Liver (tissue), 3 donors: ENCODE data around the gene ERP44.

Experiments used
- FOXA2 ChIP-seq: IDR thresholded peaks from 2 replicates; pipeline ENCODE4 v1.6.1; 2016; ENCODE audit warnings: antibody characterized with exemption
- GABPA ChIP-seq, 2 donors: IDR thresholded peaks in 1 of 2; conservative IDR thresholded peaks in 1 of 2; 2 replicates each; pipeline ENCODE4 v1.6.1; 2016; ENCODE audit warnings: antibody characterized with exemption in 2 of 2, mild to moderate bottlenecking in 1 of 2, moderate library complexity in 1 of 2
- HNF4G ChIP-seq: IDR thresholded peaks from 2 replicates; pipeline ENCODE4 v1.6.1; 2016; ENCODE audit warnings: antibody characterized with exemption
- JUND ChIP-seq, 2 donors: IDR thresholded peaks; 2 replicates each; pipeline ENCODE4 v1.6.1; 2016; ENCODE audit warnings: antibody characterized with exemption in 2 of 2
- RAD21 ChIP-seq, 2 donors: IDR thresholded peaks; 2 replicates each; pipeline ENCODE4 v1.6.1; 2016; ENCODE audit warnings: antibody characterized with exemption in 2 of 2, mild to moderate bottlenecking in 2 of 2
- RXRA ChIP-seq, 2 donors: IDR thresholded peaks; 2 replicates each; pipeline ENCODE4 v1.6.1; 2017 to 2018; ENCODE audit warnings: antibody characterized with exemption in 2 of 2, mild to moderate bottlenecking in 1 of 2
- SP1 ChIP-seq: IDR thresholded peaks from 2 replicates; pipeline ENCODE4 v1.6.1; 2018; ENCODE audit warnings: antibody characterized with exemption, mild to moderate bottlenecking
- TAF1 ChIP-seq: conservative IDR thresholded peaks from 2 replicates; pipeline ENCODE4 v1.6.1; 2016; ENCODE audit warnings: antibody characterized with exemption, mild to moderate bottlenecking
- YY1 ChIP-seq: IDR thresholded peaks from 2 replicates; pipeline ENCODE4 v1.6.1; 2016; ENCODE audit warnings: antibody characterized with exemption, mild to moderate bottlenecking
- TF ChIP-seq, protein P1 (sequence below): IDR thresholded peaks from 2 replicates; pipeline ENCODE4 v1.6.1; 2016; ENCODE audit warnings: antibody characterized with exemption
- TF ChIP-seq, protein P2 (sequence below): fragments of 150-350 bp; IDR thresholded peaks from 2 replicates; pipeline ENCODE4 v1.5.1; 2017; ENCODE audit warnings: improper control_type of control experiment, low read depth, low read length; ENCODE audit not compliant: missing input control
- TF ChIP-seq, protein P3 (sequence below): IDR thresholded peaks from 2 replicates; pipeline ENCODE4 v1.6.1; 2016; ENCODE audit warnings: antibody characterized with exemption
- TF ChIP-seq, protein P4 (sequence below): IDR thresholded peaks from 2 replicates; pipeline ENCODE4 v1.6.1; 2016; ENCODE audit warnings: antibody characterized with exemption, mild to moderate bottlenecking
- donor health status: healthy.
- donor health status: healthy.

DNA sequence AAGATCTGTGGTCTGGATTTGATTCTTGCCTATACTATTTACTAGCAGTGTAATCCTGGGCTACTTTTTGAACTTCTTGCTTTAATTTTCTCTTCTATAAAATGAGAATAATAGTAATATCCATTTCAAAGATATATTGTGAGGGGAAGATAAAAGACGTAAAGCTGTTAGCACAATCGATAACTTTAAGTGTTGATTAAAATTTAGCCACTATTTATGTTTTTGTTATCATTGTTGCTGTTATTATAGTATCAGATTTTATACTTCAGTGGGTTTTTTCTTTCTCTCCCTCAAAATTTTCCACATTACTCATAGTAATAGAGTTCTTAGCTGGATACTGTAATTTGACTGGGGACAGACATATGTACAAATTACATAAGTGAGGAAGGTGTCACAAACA is 150.3 kb downstream of the ERP44 start:
- TF ChIP-seq, protein P1, sequence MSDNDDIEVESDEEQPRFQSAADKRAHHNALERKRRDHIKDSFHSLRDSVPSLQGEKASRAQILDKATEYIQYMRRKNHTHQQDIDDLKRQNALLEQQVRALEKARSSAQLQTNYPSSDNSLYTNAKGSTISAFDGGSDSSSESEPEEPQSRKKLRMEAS = no peak
- TF ChIP-seq, protein P2, sequence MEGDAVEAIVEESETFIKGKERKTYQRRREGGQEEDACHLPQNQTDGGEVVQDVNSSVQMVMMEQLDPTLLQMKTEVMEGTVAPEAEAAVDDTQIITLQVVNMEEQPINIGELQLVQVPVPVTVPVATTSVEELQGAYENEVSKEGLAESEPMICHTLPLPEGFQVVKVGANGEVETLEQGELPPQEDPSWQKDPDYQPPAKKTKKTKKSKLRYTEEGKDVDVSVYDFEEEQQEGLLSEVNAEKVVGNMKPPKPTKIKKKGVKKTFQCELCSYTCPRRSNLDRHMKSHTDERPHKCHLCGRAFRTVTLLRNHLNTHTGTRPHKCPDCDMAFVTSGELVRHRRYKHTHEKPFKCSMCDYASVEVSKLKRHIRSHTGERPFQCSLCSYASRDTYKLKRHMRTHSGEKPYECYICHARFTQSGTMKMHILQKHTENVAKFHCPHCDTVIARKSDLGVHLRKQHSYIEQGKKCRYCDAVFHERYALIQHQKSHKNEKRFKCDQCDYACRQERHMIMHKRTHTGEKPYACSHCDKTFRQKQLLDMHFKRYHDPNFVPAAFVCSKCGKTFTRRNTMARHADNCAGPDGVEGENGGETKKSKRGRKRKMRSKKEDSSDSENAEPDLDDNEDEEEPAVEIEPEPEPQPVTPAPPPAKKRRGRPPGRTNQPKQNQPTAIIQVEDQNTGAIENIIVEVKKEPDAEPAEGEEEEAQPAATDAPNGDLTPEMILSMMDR = no peak
- TF ChIP-seq JUND (IDR thresholded peaks at IDR 0.05) = no peak
- TF ChIP-seq RAD21 (IDR thresholded peaks at IDR 0.05) = no peak
- no peak for TF ChIP-seq YY1
- TF ChIP-seq TAF1 = no peak
- TF ChIP-seq, protein P3, sequence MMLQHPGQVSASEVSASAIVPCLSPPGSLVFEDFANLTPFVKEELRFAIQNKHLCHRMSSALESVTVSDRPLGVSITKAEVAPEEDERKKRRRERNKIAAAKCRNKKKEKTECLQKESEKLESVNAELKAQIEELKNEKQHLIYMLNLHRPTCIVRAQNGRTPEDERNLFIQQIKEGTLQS = no peak
- no peak for TF ChIP-seq RXRA (IDR thresholded peaks at IDR 0.05)
- TF ChIP-seq HNF4G = no peak
- TF ChIP-seq FOXA2 = no peak
- no peak for TF ChIP-seq SP1
- TF ChIP-seq, protein P4, sequence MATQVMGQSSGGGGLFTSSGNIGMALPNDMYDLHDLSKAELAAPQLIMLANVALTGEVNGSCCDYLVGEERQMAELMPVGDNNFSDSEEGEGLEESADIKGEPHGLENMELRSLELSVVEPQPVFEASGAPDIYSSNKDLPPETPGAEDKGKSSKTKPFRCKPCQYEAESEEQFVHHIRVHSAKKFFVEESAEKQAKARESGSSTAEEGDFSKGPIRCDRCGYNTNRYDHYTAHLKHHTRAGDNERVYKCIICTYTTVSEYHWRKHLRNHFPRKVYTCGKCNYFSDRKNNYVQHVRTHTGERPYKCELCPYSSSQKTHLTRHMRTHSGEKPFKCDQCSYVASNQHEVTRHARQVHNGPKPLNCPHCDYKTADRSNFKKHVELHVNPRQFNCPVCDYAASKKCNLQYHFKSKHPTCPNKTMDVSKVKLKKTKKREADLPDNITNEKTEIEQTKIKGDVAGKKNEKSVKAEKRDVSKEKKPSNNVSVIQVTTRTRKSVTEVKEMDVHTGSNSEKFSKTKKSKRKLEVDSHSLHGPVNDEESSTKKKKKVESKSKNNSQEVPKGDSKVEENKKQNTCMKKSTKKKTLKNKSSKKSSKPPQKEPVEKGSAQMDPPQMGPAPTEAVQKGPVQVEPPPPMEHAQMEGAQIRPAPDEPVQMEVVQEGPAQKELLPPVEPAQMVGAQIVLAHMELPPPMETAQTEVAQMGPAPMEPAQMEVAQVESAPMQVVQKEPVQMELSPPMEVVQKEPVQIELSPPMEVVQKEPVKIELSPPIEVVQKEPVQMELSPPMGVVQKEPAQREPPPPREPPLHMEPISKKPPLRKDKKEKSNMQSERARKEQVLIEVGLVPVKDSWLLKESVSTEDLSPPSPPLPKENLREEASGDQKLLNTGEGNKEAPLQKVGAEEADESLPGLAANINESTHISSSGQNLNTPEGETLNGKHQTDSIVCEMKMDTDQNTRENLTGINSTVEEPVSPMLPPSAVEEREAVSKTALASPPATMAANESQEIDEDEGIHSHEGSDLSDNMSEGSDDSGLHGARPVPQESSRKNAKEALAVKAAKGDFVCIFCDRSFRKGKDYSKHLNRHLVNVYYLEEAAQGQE = no peak
- TF ChIP-seq GABPA (IDR thresholded peaks at IDR 0.05 in 1 of 2, conservative IDR thresholded peaks at IDR 0.05 in 1 of 2) = no peak
